ENCODE data around the gene SLC35A3.
"Not testable (repeated sequence)": the region's sequence is repeated elsewhere in the genome, so short reads cannot be mapped to it uniquely, and the experiment has no call there.

SLC35A3 gene

DNA sequence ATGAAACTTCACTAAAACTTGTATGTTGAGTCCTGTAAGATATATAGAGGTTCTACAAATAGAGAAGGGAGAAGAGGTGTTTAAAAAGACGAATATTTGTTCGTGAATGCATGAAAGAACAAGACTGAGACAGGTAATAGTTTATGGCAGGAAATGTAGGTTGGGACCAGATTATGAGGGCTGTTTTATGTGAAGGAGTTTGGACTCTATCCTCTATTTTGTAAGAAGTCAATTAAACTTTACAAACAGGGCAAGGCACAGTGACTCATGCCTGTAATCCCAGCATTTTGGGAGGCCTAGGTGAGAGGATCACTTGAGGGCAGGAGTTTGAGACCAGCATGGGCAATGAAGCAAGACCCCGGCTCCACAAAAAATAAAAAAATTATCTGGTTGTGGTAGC is 5.7 kb downstream of the SLC35A3 start:
- no peak for DNase-seq

DNA sequence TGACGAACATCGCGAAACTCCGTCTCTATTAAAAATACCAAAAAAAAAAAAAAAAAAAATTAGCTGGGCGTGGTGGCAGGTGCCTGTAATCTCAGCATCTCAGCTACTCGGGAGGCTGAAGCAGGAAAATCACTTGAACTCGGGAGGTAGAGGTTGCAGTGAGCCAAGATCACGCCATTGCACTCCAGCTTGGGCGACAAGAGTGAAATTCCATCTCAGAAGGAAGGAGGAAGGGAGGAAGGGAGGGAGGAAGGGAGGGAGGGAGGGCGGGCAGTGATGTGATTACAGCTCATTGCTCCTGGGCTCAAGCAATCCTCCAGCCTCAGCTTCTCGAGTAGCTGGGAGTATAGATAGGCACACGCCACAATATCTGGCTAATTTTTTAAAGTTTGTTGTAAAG is 7.5 kb downstream of the SLC35A3 start:
- DNase-seq, result not testable (repeated sequence)

DNA sequence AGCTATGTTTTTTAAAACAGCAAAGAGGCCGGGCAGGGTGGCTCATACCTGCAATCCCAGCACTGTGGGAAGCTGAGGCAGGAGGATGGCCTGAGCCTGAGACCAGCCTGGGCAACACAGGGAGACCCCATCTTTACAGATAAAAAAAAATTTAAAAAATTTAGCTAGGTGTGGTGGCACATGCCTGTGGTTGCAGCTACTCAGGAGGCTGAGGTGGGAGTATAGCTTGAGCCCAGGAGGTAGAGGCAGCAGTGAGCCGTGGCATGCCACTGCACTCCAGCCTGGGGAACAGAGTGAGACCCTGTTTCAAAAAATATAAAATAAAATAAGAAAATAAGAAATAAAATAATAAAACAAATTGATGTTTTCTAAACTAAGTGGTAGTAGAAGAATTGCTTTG is 8.4 kb downstream of the SLC35A3 start:
- no peak for DNase-seq

DNA sequence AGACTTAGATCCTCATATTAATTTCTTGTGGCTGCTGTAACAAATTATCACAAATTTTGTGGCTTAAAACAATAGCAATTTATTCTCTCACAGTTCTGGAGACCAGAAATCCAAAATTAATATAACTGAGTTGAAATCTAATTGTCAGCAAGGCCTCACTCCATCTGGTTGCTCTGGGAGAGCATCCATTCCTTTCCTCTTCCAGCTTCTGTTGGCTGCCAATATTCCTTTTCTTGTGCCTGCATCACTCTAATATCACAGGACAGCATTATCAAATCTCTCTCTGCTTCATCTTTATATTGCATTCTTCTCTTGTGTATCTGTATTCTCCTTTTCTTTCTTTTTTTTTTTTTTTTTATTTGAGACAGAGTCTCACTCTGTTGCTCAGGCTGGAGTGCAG is 9.3 kb downstream of the SLC35A3 start:
- DNase-seq, result no peak

DNA sequence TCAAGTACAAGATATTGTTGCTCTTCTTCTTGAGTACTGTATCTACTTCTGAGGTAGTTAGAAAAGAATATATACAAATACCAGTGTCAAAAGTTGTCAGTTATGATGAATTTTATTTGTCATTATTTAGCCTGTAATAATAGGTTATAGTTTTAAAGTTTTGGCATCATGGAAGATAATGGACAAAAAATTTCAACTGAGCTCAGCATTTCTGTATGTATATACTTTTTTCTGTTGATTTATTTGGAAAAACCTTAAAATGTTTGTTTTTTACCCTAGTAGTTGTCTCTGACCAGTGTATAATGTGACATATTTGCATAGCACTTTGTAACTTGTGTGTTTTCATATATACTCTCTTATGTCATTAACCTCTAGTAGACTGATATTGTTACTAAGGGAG is 11.1 kb downstream of the SLC35A3 start:
- no peak for DNase-seq

DNA sequence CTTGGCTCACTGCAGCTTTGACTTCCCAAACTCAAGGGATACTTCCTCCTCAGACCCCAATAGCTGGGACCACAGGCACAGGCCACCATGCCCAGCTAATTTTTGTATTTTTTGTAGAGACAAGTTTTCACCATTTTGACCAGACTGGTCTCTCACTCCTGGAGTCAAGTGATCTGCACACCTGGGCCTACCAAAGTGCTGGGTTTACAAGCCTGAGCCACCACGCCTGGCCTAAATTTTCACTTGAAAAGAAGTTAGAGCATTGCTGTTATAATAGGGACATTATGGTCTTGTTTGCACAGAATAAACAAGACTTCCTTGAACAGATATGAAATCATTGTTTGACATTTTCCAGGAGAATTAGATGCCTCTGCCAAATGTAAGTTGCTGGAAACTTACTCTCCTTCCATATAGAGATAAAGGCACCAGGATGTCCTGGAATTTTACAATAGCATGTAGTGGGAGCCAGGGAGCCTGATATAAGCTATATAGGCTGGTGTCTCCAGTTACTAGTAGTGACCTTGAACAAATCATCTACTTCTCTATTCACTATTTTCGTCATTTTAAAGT is 16.9 kb downstream of the SLC35A3 start:
- DNase-seq, result no peak

DNA sequence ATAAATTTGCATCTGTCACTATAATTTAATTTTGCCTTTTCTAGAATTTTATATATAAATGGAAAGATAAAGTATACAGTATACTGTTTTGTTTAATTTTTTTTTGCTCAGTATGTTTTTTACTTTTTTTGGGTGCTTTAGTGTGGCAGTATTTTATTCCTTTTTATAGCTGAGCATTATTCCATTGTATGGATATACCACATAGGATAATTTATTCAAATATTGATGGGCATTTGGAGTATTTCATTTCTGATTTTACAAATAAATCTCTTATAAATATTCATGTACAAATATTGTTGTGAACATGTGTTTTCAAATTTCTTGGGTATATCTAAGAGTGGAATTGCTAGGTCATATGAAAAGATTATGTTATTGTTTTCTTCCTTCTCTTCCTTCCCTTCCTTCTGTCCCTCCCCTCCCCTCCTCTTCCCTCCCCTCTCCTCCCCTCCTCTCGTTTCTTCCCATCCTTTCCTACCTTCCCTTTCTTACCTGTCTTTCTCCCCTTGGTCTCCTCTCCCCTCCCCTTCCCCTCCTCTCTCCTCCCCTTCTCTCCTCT is 18.5 kb downstream of the SLC35A3 start:
- DNase-seq, result no peak

DNA sequence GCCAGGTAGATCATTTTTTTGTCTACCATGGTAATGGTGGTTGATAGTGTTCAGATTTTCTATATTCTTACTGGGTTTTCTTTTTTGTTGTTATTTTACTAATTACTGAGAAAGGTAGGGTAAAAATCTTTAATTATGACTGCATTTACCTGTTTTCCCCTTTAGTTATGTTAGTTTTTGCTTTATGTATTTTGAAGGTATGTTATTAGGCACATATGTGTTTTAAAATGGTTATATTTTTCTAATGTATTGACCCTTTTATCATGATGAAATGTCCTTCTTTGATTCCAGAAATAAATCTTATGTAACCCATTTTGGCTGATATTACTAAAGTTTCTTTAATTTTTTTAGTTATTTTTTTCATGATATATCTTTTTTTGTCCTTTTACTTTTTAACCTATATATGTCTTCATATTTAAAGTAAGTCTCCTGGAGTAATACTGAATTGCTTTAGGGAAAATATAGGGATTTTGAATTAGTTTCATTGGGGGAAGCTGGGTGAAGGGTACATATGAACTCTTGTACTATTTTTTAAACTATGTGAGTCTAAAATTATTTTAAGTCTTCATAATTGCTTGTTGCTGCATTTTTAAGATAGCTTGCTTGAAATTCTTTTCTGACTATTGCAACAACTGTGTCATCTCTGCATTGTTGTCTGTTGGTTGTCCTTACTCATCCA is 22.4 kb downstream of the SLC35A3 start:
- no peak for DNase-seq

DNA sequence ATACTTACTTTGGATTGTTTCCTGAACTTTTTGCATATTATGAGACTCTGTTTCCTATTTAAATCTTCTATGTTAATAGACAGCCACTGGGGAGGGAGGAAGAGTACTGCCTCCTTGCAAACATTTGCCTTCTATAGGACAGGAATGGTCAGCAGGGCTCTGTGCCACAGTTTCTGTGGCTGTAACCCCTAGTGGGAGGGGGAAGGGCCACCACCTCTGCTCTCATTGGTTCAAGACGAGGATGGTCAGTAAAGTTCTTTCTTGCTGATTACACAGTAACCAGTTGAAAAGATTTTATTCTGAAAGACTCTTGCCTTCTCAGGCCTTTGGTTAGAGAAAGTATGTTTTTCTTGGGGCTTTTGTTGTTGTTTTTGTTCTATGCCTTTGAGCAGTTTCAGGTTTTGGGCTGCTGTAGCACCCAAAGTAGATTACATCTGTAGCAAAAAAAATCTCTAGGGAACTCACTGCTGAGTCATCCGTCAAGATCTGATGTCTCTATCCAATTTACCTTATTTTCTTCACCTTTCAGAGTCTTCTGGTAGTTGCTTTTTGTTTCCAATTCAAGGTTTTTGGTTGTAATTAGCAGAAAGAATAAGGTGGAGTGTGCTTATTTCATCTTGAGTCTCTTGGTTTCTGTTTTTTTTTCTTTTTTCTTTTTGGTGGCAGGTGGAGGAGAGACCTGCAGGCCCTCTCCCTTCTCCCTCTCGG is 23.1 kb downstream of the SLC35A3 start:
- no peak for DNase-seq

DNA sequence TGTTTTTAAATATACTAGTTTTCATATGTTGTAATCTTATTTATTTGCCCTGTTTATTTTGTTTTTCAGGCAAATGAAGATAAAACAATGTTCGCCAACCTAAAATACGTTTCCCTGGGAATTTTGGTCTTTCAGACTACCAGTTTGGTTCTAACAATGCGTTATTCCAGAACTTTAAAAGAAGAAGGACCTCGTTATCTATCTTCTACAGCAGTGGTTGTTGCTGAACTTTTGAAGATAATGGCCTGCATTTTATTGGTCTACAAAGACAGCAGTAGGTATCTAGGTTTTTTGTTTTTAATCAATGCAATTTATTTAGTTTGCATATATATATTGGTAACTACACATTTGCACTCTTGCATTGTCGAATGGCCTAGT is 23.7 kb downstream of the SLC35A3 start:
- no peak for DNase-seq

DNA sequence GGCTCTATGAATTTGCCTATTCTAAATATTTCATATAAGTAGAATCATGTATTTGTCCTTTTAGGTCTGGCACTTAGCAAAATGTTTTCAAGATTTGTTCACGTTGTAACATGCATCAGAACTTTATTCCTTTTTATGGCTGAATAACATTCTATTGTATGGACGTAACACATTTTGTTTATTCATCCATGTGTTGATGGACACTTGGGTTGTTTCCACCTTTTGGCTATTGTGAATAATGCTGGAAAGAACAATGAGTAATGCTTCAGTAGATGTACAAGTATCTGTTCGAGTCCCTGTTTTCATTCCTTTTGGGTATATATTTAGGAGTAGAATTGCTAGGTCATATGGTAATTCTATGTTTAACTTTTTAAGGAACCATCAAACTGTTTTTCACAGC is 24.7 kb downstream of the SLC35A3 start:
- no peak for DNase-seq

DNA sequence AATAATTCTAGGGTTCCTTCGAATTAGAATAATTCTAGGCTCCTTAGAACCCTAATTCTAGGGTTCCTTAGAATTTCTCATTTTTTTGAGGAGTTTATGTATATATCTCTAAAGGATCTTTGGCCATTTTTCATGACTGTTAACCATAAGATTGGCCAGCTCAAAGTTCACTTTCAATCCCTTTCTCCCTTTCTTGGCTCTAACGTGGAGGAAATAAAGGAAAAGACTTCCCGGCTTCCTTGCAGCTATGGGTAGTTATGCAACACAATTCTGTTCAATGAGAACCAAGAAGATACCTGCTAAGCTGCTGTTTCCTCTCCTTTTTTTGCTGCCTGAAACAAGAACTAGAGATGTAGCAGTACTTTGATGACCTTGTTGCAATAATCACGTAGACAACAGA is 27.2 kb downstream of the SLC35A3 start:
- no peak for DNase-seq

DNA sequence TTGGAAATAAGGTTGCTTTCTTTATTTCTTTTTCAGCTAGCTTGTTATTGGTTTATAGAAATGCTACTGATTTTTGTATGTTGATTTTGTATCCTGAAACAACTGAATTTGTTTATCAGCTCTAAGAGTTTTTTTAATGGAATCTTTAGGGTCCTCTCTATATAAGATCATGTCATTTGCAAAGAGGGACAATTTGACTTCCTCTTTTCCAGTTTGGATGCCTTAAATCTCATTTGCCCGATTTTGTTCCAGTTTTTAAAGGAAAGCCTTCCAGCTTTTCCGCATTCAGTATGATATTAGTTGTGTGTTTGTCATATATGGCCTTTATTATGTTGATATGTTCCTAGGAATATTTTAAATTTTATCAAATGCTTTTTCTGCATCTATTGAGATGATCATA is 31.7 kb downstream of the SLC35A3 start:
- DNase-seq, result no peak

DNA sequence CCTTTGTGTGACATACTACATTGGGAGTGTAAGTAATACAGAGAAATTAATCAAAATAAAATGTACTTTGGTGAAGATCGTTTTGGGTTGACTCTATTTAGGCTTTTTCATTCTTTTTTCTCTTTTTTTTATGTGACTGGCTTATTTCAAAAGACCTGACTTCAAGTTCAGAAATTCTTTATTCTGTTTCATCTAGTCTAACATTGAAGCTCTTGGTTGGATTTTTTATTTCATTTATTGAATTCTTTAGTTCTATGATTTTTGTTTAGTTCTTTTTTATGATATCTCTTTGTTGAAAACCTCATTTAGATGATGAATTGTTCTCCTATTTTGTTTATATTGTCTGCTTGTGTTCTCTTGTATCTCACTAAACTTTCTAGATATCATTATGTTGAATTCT is 35.6 kb downstream of the SLC35A3 start:
- no peak for DNase-seq

DNA sequence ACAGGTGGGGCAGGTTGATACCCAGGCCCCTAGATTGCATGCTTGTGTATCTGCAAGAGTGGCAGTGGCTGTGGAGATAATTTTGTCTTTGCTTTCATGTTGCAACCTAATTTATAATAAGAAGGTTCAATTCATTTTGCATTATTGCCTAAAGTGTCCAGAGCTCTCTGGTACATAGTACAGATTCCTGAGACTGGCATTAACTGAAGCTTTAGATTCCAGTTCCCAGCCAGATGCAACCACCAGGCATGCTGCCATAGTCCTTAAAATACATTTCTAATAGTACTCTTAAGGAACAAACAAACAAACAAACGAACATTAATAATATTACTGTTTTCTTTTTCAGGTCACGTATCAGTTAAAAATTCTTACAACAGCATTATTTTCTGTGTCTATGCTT is 36.9 kb downstream of the SLC35A3 start:
- DNase-seq, result no peak

DNA sequence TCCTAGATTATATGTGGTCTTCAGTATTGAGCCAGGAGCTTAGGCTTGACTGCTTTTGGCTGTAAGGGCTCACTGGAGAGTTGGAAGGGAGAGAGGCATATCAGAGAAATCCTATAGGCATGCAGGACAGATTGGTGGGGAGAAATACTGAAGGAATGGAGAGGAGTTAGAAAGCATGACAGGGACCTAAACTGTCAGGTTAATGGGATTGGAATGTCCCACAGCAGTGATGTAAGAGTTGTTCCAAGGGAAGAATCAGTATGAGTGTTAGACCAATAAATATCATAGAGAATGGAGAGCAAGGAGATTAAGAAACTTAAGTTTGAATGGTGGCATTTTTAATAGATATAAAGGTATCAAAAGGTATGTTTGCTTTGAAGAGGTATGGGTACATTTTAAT is 39.7 kb downstream of the SLC35A3 start:
- no peak for DNase-seq

DNA sequence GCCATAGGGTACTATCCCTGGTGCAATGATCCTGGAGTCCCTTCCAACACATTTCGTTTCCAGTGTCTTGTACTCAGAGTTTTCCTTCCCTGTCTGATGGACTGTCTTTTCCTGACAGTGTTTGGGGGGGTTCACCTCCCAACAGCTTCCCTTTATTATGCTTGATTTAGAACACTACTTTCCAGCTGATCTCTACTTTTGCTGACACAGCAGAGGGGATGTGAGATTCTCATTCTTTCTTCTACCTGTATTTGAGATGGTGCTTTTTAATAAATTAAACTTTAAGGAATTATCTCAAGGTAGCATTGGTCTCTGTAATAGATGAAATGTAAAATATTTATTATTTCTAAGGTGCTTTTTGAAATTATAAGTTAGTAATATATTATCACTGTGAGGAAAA is 41.0 kb downstream of the SLC35A3 start:
- DNase-seq, result no peak

DNA sequence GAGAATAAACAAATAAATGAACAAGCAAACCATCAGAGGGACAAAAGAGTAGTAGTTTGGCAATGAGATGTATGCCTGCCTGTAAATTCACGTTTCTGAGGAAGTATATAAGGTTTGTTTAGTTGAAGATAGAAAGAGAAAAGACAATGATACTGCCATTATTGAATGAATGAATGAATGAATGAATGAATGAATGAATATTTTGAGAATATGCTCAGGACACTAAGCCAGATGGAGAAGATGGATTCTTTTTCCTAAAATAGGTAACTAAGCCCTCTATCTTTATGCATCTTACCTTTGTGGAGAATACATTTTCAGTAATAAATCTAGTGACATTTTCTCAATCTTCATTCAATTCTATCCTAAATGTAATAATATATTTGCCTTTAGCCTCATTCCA is 49.4 kb downstream of the SLC35A3 start:
- DNase-seq, result no peak

DNA sequence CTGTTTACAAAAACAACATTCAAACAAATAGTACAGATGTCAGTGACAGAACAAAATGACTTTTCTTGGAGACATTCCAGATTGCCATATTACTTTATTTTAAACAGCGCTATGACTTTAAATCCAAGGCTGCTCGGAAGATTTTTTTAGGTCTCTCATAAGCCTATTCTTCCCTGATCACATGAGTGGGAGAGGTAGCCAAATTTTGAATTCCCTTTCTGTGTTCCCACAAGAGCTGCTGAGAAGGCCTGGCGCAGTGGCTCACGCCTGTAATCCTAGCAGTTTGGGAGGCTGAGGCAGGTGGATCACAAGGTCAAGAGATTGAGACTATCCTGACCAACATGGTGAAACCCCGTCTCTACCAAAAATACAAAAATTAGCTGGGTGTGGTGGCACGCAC is 53.7 kb downstream of the SLC35A3 start:
- no peak for DNase-seq

DNA sequence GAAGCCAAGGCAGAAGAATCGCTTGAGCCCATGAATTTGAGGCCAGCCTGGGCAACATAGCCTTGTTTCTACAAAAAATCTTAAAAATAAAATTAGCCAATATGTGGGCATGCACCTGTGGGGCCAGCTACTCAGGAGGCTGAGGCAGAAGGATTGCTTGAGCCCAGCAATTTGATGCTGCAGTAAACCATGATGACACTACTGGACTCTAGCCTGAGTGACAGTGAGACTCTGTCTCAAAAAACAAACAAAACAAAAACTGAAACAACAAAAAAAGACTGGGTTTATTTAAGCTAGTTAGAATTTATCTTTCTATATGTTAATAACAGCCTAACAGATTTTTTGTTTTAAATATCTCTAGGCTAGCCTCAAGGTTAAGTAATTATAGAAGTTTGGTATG is 57.4 kb downstream of the SLC35A3 start:
- no peak for DNase-seq

DNA sequence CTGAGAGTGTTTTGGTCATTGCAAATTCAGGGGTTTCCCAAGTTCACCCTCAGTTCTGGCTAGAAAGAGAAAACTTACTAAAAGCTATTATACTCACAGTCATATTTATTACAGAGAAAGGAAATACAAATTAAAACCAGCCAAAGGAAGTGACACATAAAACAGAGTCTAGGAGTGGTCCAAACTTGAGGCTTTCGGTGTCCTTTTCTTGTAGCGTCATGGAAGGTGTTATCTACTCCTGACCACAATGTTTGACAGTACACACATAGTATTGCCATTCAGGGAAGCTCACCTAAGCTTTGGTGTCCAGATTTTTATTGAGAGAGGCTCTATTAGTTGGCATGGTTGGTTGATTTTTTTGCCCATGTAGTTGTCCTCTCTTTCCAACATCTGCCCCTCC is 59.0 kb downstream of the SLC35A3 start:
- DNase-seq, result no peak

DNA sequence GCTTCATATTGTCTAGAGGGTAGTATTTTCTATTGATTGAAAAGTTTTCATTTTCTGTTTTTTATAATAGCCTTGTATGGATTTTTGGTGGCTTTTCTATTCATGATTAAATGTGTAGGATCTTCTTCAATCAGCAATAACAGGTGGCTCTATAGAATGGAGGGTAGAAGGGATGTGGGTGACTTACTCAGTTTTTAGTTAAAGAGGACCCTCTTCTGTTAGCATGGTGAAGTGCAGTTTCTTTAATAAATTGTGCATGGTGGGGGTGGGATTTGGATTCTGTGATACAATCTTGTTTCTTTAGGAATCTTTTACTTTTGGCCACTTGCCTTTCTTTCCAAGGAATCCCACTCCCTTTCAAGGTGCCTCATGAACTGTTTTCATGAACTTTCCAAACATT is 64.7 kb downstream of the SLC35A3 start:
- DNase-seq, result peak in 1 of 2 experiments; percentile 4

DNA sequence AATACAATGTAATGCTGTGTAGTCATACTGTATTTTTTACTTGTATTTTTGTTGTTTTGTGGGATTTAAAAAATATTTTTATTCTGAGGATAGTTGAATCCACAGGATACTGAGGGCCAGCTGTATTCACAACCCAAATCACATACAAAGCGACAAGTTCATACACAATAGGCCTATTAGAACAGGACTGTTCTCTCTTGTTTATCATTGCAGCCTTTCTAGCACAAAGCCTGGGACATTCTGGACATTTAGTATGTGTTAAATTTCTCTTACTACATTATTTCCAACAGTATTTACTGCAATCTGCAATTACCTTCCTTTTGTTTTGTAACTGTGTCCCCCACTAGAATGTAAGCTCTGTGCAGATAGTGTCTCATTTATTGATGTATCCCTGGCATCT is 65.4 kb downstream of the SLC35A3 start:
- no peak for DNase-seq
